ENCODE data around the gene ZNF664. TPM values are rescaled to one million over a fixed set of nuclear protein-coding genes. Genes with fewer than 3 reads are reported as not detected.
A peak's percentile ranks its signal among the peaks of the same experiment; 100 is the strongest.

The ZNF664 gene
- polyA plus RNA-seq, 6 donors from 2014 or later = 7.7 to 19.0 (median 11.8) TPM

DNA sequence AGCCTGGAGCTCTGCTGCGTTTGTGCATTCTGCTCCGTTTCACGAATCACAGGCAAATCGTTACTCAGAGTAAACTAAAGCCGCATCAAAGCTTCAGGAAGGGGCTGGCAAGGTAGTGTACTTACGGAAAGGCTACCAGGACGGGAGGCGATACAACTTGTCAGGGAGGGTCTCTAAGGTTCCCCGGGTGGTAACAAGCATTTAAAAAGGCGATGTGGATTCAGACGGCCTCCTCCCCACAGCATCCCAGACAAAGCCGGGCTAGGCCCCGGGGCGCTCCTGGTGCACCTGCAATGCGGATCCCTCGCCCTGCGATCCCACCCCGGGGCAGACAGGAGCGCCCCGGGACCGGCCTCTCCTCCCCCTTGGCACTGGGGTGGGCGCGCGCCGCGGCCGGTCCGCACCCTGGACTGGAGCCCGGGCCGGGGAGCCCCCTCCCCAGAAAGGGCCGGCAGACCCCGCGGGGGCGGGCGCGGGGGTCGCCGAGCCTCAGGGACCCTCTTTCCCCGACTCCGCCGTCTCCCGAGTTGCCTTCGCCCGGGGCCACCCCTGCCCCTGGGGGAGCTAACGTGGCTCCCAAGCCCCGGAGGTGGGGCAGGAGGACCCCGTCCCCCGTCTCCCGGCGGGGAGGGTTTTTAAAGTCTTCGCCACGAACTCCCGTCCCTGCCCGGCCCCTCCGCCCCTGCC lies 1.1 kb upstream of the ZNF664 start:
- Mint-ChIP-seq H3K27ac (peak overlapping the region in 5 of 6 donors; percentile 23 to 96 (median 94)), H3K9me3 (no peaks in the 10 kb centered on the region), H3K36me3 (peaks cover 0 to 10% of the 10 kb centered on the region in 2 donors), H3K4me3 (peak overlapping the region; percentile 86 to 96 (median 94)), H3K4me1 (peaks cover 12 to 20% (median 13%) of the 10 kb centered on the region in 3 donors), H3K27me3 (no peaks in the 10 kb centered on the region)
- peak; percentile 29 for DNase-seq
- no peak for ATAC-seq (ENCODE audit: low read depth in 2 of 2)

DNA sequence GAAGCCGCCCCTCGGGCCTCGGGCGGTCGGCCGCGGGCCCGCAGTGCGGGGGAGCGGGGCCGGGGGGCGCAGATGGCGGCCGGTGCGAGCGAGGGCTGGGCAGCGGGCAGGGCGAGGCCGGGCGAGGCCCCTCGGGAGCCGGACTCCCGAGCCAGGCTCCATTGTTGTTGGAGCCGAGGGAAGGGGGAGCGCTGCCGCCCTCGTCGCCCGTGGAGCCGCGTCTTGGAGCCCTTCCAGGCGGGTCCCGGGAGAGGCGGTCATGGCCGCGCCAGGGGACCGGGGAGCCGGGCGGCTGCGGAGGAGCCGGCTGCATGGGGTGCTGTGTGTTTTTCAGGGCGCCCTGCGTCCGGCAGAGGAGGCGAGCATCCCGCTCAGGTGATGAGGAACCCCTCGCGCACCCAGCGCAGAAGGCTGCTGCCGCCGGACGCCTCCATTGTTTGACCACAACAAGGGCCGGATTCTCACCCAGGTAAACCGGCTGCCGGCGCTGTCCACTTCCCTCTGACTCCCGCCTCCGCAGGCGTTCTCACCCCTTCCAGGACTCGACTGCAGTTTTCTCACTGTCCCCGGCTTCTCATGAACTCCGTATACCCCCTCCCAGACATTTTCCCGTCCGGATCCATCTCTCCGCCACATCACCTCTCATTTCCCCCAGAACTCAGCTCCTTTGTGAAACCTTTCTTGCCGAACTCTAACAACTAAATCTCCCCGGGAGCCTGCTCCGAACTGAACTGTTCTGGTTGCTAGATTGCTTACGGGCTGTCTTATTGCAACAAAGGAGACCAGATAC lies 732 bp downstream of the ZNF664 start:
- peaks cover 0 to 10% of the 10 kb centered on the region in 2 donors for H3K36me3 Mint-ChIP-seq
- H3K9me3 Mint-ChIP-seq = no peaks in the 10 kb centered on the region
- ATAC-seq (ENCODE audit: low read depth in 2 of 2) (no peak), DNase-seq (peak; percentile 25)
- H3K4me3 Mint-ChIP-seq = peak overlapping the region; percentile 85 to 96 (median 90)
- H3K27me3 Mint-ChIP-seq = no peaks in the 10 kb centered on the region
- peaks cover 12 to 20% (median 13%) of the 10 kb centered on the region in 3 donors for H3K4me1 Mint-ChIP-seq
- H3K27ac Mint-ChIP-seq = peak overlapping the region in 5 of 6 donors; percentile 80 to 98 (median 93)

DNA sequence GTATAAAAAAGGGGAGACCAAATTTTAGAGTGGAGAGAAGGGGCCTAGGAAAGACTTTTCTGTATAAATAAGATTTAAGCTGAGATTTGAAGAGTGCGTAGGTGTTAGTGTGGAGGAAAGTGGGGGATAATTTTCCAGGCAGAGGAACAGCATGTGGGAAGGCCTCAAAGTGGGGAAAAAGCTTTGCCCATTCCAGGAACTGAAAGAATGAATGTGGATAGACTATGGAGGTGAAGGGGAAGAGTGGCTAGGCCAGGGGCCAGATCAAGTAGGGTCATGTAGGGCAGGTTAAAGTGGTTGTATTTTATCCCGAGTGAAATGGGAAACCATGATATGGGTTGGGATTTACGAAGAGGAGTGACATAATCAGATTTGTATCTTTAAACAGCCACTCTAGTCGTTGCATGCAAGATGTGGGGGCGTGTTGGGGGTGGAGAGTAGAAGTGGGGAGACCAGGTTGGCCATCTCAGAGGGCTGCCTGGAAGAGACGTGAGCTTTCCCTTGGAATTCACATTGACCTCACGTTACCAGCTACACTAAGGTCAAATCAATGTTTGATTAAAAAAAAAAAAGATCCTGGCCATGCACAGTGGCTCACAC lies 3.3 kb downstream of the ZNF664 start:
- Mint-ChIP-seq H3K36me3 (peaks cover 0 to 10% of the 10 kb centered on the region in 2 donors), H3K27ac (no peak overlapping the region), H3K4me3 (peak overlapping the region in 1 of 8 donors; percentile 42), H3K27me3 (no peaks in the 10 kb centered on the region), H3K4me1 (peaks cover 13 to 20% (median 20%) of the 10 kb centered on the region in 3 donors), H3K9me3 (no peaks in the 10 kb centered on the region)
- no peak for DNase-seq
- no peak for ATAC-seq (ENCODE audit: low read depth in 2 of 2)

GRCh38 chr12:123979566-123979965 lies 6.6 kb downstream of the ZNF664 start:
- no peak for ATAC-seq (ENCODE audit: low read depth in 2 of 2)
- H3K27me3 Mint-ChIP-seq = no peaks in the 10 kb centered on the region
- no peak overlapping the region for H3K27ac Mint-ChIP-seq
- H3K9me3 Mint-ChIP-seq = no peaks in the 10 kb centered on the region
- peaks cover 3 to 24% (median 16%) of the 10 kb centered on the region in 3 donors for H3K4me1 Mint-ChIP-seq
- H3K36me3 Mint-ChIP-seq = peaks cover 0 to 10% of the 10 kb centered on the region in 2 donors
- no peak for DNase-seq
- H3K4me3 Mint-ChIP-seq = no peak overlapping the region

DNA sequence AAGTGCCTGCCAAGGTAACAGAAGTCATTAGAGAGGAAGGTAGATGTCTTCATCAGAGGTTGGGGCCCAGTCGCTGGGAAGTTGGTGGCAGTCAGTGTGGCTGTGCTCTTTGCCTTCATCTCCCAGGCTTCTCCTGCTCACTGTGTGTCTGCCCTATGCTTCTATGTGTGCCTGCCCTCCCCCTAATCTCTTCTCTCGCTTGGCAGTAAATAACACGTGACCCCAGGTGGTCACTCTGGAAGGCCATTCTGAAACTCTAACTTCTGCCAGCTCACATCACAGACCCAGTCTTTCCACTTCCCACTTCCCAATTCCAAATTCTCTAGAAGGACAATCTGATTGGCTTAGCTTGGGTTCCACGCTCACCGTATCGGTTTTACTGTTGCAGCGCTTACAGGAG lies 9.3 kb downstream of the ZNF664 start:
- DNase-seq = no peak
- Mint-ChIP-seq H3K4me1 (peaks cover 18 to 37% (median 21%) of the 10 kb centered on the region in 3 donors), H3K9me3 (no peaks in the 10 kb centered on the region), H3K27me3 (no peaks in the 10 kb centered on the region), H3K36me3 (no peaks in the 10 kb centered on the region), H3K4me3 (no peak overlapping the region), H3K27ac (peak overlapping the region in 2 of 6 donors; percentile 3 to 86)
- ATAC-seq (ENCODE audit: low read depth in 2 of 2) = no peak

DNA sequence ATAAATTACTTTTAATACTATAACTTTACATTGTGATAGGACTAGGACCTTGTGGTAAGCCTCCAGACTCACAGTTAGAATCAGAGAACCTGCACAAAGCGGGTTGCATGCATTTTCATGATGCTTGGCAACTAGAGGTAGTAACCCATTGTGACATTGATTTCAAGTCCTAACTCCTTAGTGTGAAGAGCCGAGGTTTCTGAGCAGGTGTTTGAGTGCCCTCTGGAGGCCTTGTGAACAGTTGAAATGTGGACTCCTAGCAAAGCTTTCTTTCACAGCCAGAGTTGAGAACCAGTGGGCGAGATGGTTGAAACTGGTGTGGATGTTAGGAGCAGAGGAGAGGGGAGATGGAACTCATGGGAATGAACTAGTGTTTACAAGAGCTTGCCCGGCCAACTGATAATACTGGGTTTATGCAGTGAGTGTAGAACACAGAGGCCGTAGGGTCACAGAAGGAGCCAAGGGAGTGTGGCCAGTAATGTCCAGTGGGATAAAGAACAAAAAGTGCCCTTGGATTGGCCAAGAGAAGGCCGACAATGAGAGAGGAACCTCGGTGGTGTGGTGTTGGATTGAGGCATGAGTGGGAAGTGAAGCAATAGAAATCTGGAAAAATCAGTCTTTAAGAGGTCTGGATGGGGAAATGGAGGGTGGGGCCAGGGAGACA lies 10.9 kb downstream of the ZNF664 start:
- Mint-ChIP-seq H3K4me3 (no peak overlapping the region), H3K4me1 (peaks cover 18 to 43% (median 34%) of the 10 kb centered on the region in 3 donors), H3K9me3 (no peaks in the 10 kb centered on the region), H3K27ac (peak overlapping the region in 2 of 6 donors; percentile 24 to 47), H3K36me3 (peaks cover 9 to 11% of the 10 kb centered on the region in 2 donors), H3K27me3 (no peaks in the 10 kb centered on the region)
- ATAC-seq (ENCODE audit: low read depth in 2 of 2) (peak; percentile 59 to 82), DNase-seq (peak; percentile 43)

DNA sequence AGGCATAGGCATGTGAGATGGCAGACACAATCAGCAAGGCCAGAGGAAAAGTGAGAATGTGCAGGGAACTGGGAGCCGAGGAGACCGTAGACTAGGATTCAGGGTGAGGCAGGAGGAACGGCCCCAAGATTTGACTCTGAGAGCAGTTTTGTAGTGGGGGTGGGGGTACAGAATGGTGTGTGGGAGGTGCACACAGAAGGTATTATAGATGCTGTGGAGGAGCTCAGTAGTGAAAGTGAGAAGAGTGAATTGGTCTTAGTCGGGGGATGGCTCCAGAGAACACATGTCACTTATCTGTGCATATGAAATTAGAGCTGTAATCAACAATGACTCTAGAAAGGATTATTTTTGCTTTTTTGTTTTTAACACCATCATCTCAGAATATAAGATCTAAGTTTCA lies 11.9 kb downstream of the ZNF664 start:
- Mint-ChIP-seq H3K36me3 (peaks cover 9 to 17% of the 10 kb centered on the region in 2 donors), H3K4me3 (no peak overlapping the region), H3K27ac (peak overlapping the region in 1 of 6 donors; percentile 45), H3K9me3 (no peaks in the 10 kb centered on the region), H3K27me3 (no peaks in the 10 kb centered on the region), H3K4me1 (peaks cover 18 to 50% (median 40%) of the 10 kb centered on the region in 3 donors)
- DNase-seq = no peak
- no peak for ATAC-seq (ENCODE audit: low read depth in 2 of 2)

DNA sequence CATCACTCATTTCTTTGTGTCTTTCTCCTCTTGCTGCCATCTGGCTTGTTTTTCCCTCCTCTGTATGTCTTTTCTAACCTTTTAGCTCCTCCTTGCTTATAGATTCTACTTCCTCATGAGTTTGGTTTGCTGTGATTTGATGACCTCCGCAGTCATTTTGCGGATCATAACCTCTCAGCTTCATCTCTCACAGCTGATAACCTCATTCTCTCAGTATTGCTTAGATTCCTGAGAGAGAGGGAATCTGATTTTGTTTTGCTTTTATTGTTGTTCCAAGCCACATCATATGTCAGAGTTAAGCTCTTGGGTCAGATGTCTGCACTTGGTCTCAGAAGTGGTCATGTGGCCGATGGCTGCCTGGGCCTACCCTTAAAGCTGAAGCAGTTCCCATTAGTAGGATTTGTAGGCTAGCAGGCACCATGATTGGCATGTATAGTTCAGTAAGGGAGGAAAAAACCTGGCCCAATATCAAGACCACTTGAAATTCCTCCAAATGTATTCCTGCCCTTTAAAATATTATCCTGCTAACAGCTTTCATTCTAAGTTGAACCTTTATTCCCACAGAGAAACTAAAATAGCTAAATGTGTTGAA lies 13.5 kb downstream of the ZNF664 start:
- Mint-ChIP-seq H3K9me3 (no peaks in the 10 kb centered on the region), H3K27me3 (no peaks in the 10 kb centered on the region), H3K4me1 (peaks cover 15 to 54% (median 52%) of the 10 kb centered on the region in 3 donors), H3K36me3 (peaks cover 17 to 27% of the 10 kb centered on the region in 2 donors), H3K27ac (peak overlapping the region in 3 of 6 donors; percentile 44 to 88 (median 82)), H3K4me3 (no peak overlapping the region)
- ATAC-seq (ENCODE audit: low read depth in 2 of 2) = no peak
- DNase-seq = no peak

DNA sequence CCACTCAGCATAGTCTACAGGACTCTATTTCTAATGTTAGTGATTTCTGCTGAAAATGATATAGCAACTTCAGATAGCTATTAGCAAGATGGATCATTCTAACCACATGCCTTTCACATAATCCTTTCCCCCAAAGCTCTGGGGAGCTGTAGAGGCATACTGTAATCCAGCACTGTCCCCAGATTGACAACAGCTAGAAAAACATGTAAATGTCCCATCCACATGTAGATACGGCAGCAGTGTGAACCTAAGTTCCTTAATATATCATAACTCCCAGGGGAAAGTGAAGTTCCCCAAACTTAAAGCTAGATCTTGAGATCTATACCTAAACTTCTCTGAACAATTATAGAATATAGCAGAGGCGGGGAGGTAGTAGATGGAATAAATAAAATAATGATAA lies 14.0 kb downstream of the ZNF664 start:
- no peaks in the 10 kb centered on the region for H3K9me3 Mint-ChIP-seq
- peaks cover 15 to 54% (median 52%) of the 10 kb centered on the region in 3 donors for H3K4me1 Mint-ChIP-seq
- no peaks in the 10 kb centered on the region for H3K27me3 Mint-ChIP-seq
- H3K4me3 Mint-ChIP-seq = peak overlapping the region in 1 of 8 donors; percentile 40
- H3K27ac Mint-ChIP-seq = peak overlapping the region in 4 of 6 donors; percentile 20 to 88 (median 34)
- H3K36me3 Mint-ChIP-seq = peaks cover 17 to 27% of the 10 kb centered on the region in 2 donors
- peak; percentile 51 to 52 for ATAC-seq (ENCODE audit: low read depth in 2 of 2)
- no peak for DNase-seq

DNA sequence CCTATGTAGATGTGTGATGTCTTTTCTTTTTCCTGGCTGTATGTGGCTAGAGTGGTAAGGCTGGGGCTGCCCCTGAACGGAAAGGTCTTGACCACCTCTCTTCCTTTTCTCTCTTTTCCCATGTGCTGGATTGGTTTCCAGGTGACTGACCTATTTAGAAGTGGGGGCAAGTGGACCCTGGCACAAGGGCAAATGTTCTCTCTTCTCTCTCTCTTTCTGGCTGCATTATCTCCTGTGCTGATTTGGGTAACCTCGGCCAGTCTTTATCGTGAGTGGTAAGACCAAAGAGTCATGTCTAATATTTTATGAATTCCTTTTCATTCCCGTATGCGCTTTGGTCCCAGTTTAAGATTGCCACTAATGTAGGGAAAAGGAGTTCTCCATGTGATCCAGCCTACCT lies 16.2 kb downstream of the ZNF664 start:
- ATAC-seq (ENCODE audit: low read depth in 2 of 2) = no peak
- H3K27ac Mint-ChIP-seq = peak overlapping the region in 1 of 6 donors; percentile 91
- H3K27me3 Mint-ChIP-seq = no peaks in the 10 kb centered on the region
- H3K4me3 Mint-ChIP-seq = no peak overlapping the region
- no peaks in the 10 kb centered on the region for H3K9me3 Mint-ChIP-seq
- peaks cover 15 to 49% (median 46%) of the 10 kb centered on the region in 3 donors for H3K4me1 Mint-ChIP-seq
- H3K36me3 Mint-ChIP-seq = peaks cover 17 to 27% of the 10 kb centered on the region in 2 donors
- DNase-seq = no peak

- Mint-ChIP-seq H3K27ac (peak overlapping the region in 1 of 6 donors; percentile 91), H3K36me3 (peaks cover 17 to 27% of the 10 kb centered on the region in 2 donors)
- ATAC-seq (ENCODE audit: low read depth in 2 of 2) = no peak
These were observed 16.7 kb downstream of the ZNF664 start for GRCh38 chr12:123989753-123990152.

DNA sequence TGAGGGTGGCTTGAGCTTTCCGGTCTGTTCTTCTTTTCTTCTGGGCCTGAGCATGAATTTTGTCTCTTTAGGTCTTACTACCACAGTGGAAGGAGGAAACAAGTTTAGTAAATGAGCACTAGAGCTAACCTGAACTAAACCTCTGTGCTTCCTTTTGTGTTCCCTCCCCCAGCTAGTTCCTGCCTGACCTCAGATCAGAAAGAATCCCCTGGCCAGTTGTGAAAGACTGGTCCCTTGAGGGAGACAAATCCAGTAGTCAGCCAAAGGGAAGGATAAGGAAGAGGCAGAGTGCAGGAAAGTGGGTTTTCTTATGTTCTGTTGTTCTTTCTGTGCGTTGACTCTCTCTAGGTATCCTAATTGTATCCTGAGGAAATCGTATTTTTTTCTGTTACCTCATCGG lies 17.5 kb downstream of the ZNF664 start:
- ATAC-seq (ENCODE audit: low read depth in 2 of 2) = no peak
- H3K27me3 Mint-ChIP-seq = no peaks in the 10 kb centered on the region
- H3K9me3 Mint-ChIP-seq = no peaks in the 10 kb centered on the region
- peaks cover 11 to 52% (median 36%) of the 10 kb centered on the region in 3 donors for H3K4me1 Mint-ChIP-seq
- DNase-seq = no peak
- H3K4me3 Mint-ChIP-seq = peak overlapping the region in 2 of 8 donors; percentile 2 to 58
- peak overlapping the region in 5 of 6 donors; percentile 0 to 88 (median 67) for H3K27ac Mint-ChIP-seq
- H3K36me3 Mint-ChIP-seq = peaks cover 17 to 27% of the 10 kb centered on the region in 2 donors

More at GRCh38 chr12:123989753-123990152, 16.7 kb downstream of the ZNF664 start:
- Mint-ChIP-seq H3K9me3 (no peaks in the 10 kb centered on the region), H3K27me3 (no peaks in the 10 kb centered on the region), H3K4me3 (no peak overlapping the region), H3K4me1 (peaks cover 14 to 49% (median 41%) of the 10 kb centered on the region in 3 donors)
- no peak for DNase-seq

All from naive B cell (primary cell).